ENCODE data around the gene HOXB5. TPM values are rescaled to one million over a fixed set of nuclear protein-coding genes. Genes with fewer than 3 reads are reported as not detected.

HOXB5 gene
- total and polyA plus RNA-seq, 12 donors = 0.06 to 0.18 (median 0.15) TPM; not detected in 9

- TF ChIP-seq CTCF (IDR thresholded peaks at IDR 0.05) = no peak
- Histone ChIP-seq H3K27ac (peak overlapping the region in 2 of 10 donors; percentile 65 to 79), H3K27me3 (peaks cover 31 to 100% (median 100%) of the 10 kb centered on the region in 7 donors), H3K4me3 (no peak overlapping the region), H3K9me3 (no peaks in the 10 kb centered on the region), H3K4me1 (peaks cover 0 to 12% (median 0%) of the 10 kb centered on the region in 9 donors), H3K36me3 (no peaks in the 10 kb centered on the region)
- intact Hi-C loops (cut with DNase I) = loop anchor here in 1 of 10 donors (2.0 kb wide), 1 partner anchor 21 kb away; no protein-coding TSS in a partner anchor
- ATAC-seq = no peak
- no peak for DNase-seq
- 22 to 26% methylated on average over 6 of the region's 6 CpGs for WGBS, 2 donors
Measured at GRCh38 chr17:48569674-48570324, 23.8 kb downstream of the HOXB5 start.

GRCh38 chr17:48569240-48569582 is 24.4 kb downstream of the HOXB5 start:
- DNase-seq (no peak), ATAC-seq (no peak)
- Histone ChIP-seq H3K9me3 (no peaks in the 10 kb centered on the region), H3K4me1 (peaks cover 0 to 16% (median 4%) of the 10 kb centered on the region in 9 donors), H3K27me3 (peaks cover 32 to 100% (median 100%) of the 10 kb centered on the region in 7 donors), H3K36me3 (no peaks in the 10 kb centered on the region), H3K4me3 (peak overlapping the region in 1 of 10 donors; percentile 18), H3K27ac (peak overlapping the region in 2 of 10 donors; percentile 65 to 79)
- TF ChIP-seq CTCF (IDR thresholded peaks at IDR 0.05) = no peak
- 12 to 34% methylated on average over 3 of the region's 3 CpGs for WGBS, 2 donors
- intact Hi-C loops (cut with DNase I) = loop anchor here in 1 of 10 donors (2.0 kb wide), 1 partner anchor 20 kb away; no protein-coding TSS in a partner anchor

- TF ChIP-seq CTCF (IDR thresholded peaks at IDR 0.05) = no peak
- ATAC-seq (no peak), DNase-seq (no peak)
- H3K27me3 ChIP-seq = peaks cover 38 to 100% (median 100%) of the 10 kb centered on the region in 7 donors
- intact Hi-C loops (cut with DNase I) = loop anchor here in 1 of 10 donors (2.0 kb wide), 1 partner anchor 20 kb away; no protein-coding TSS in a partner anchor
- H3K36me3 ChIP-seq = no peaks in the 10 kb centered on the region
- peak overlapping the region in 2 of 10 donors; percentile 10 to 18 for H3K4me3 ChIP-seq
- WGBS, 2 donors = 11 to 17% methylated on average over 33 of the region's 33 CpGs
- peaks cover 0 to 20% (median 4%) of the 10 kb centered on the region in 9 donors for H3K4me1 ChIP-seq
- peak overlapping the region in 3 of 10 donors; percentile 0 to 79 (median 65) for H3K27ac ChIP-seq
- no peaks in the 10 kb centered on the region for H3K9me3 ChIP-seq
Measured at GRCh38 chr17:48568499-48569239, 24.9 kb downstream of the HOXB5 start.

- no peak overlapping the region for H3K4me3 ChIP-seq
- no peak for DNase-seq
- WGBS, 2 donors = 21 to 39% methylated on average over 2 of the region's 2 CpGs
- no peak for ATAC-seq
- intact Hi-C loops (cut with DNase I) = loop anchor here in 1 of 10 donors (2.0 kb wide), 1 partner anchor 19 kb away; no protein-coding TSS in a partner anchor
- H3K27me3 ChIP-seq = peaks cover 34 to 100% (median 100%) of the 10 kb centered on the region in 7 donors
- H3K27ac ChIP-seq = peak overlapping the region in 4 of 10 donors; percentile 26 to 79 (median 58)
- H3K9me3 ChIP-seq = no peaks in the 10 kb centered on the region
- H3K36me3 ChIP-seq = no peaks in the 10 kb centered on the region
- TF ChIP-seq CTCF (IDR thresholded peaks at IDR 0.05) = no peak
- H3K4me1 ChIP-seq = peaks cover 0 to 20% (median 4%) of the 10 kb centered on the region in 9 donors
Measured at GRCh38 chr17:48567646-48568354, 25.8 kb downstream of the HOXB5 start.
